Smooth muscle cell (in vitro differentiated cells): ENCODE measurements around the gene KRTAP10-1. TPM values are rescaled to one million over a fixed set of nuclear protein-coding genes. Genes with fewer than 3 reads are reported as not detected.
"Not testable (repeated sequence)": the region's sequence is repeated elsewhere in the genome, so short reads cannot be mapped to it uniquely, and the experiment has no call there.

Experiments used
- DNase-seq: peaks from one replicate; lab custom pipeline; 2025; ENCODE audit not compliant: unreplicated experiment; lab: John Stamatoyannopoulos, UW
- H2AFZ ChIP-seq: fragments of 200-600 bp; sonication (generic); 2 replicates; pipeline ENCODE4 v1.6.0; 2016; ENCODE audit warnings: antibody characterized with exemption, low read depth, mild to moderate bottlenecking
- H3F3A ChIP-seq: fragments of 200-600 bp; sonication (generic); 2 replicates; pipeline ENCODE4 v1.6.0; 2017; ENCODE audit warnings: antibody characterized with exemption, low read depth
- H3K27ac ChIP-seq: fragments of 200-600 bp; sonication (generic); 2 replicates; pipeline ENCODE4 v1.5.1; 2016; ENCODE audit warnings: low read depth, mild to moderate bottlenecking
- H3K27me3 ChIP-seq: fragments of 200-600 bp; sonication (generic); 2 replicates; pipeline ENCODE4 v1.6.1; 2016; ENCODE audit warnings: low read depth, mild to moderate bottlenecking
- H3K36me3 ChIP-seq: fragments of 200-600 bp; sonication (generic); 2 replicates; pipeline ENCODE4 v1.5.1; 2016; ENCODE audit warnings: low read depth
- H3K4me1 ChIP-seq: fragments of 200-600 bp; sonication (generic); 2 replicates; pipeline ENCODE4 v1.5.1; 2016; ENCODE audit warnings: low read depth
- H3K4me2 ChIP-seq: fragments of 200-600 bp; sonication (generic); 2 replicates; pipeline ENCODE4 v1.6.0; 2016; ENCODE audit warnings: mild to moderate bottlenecking
- H3K4me3 ChIP-seq: fragments of 200-600 bp; sonication (generic); 2 replicates; pipeline ENCODE4 v1.5.1; 2016; ENCODE audit warnings: mild to moderate bottlenecking
- H3K79me2 ChIP-seq: fragments of 200-600 bp; sonication (generic); 2 replicates; pipeline ENCODE4 v1.6.0; 2016; ENCODE audit warnings: low read depth, mild to moderate bottlenecking
- H3K9ac ChIP-seq: fragments of 200-600 bp; sonication (generic); 2 replicates; pipeline ENCODE4 v1.6.0; 2016; ENCODE audit warnings: low read depth
- H3K9me3 ChIP-seq: fragments of 200-600 bp; sonication (generic); replicated peaks from 2 replicates; pipeline ENCODE4 v1.5.1; 2016; ENCODE audit warnings: low read depth
- H4K20me1 ChIP-seq: fragments of 200-600 bp; sonication (generic); 2 replicates; pipeline ENCODE4 v1.6.0; 2016; ENCODE audit warnings: low read depth
- CTCF ChIP-seq: fragments of 200-600 bp; sonication (generic); IDR thresholded peaks from 2 replicates; pipeline ENCODE4 v1.5.1; 2017; ENCODE audit warnings: borderline replicate concordance, mild to moderate bottlenecking, antibody characterized with exemption; ENCODE audit not compliant: insufficient read depth, poor library complexity, severe bottlenecking
- WGBS: methylation state at CpG from one replicate; pipeline ENCODE4 v1.1.7; 2016; ENCODE audit warnings: low lambda C conversion rate; 5-methylcytosine and 5-hydroxymethylcytosine counted together
- polyA plus RNA-seq: library from polyadenylated mRNA; unstranded; fragments of >200 nt; fragmentation: Nextera tagmentation; extraction: Ambion mirVana; gene quantifications from 2 replicates; pipeline ENCODE4 v1.2.1, GENCODE V29; 2016
- total RNA-seq: library from RNA; depleted of rRNA; stranded (reverse); fragments of >200 nt; gene quantifications from 2 replicates; pipeline ENCODE4 v1.2.3, GENCODE V29; 2014

Gene KRTAP10-1
- total and polyA plus RNA-seq, 2 experiments from 2014 or later, result not detected

- DNase-seq, result no peak
- H3K27ac ChIP-seq, result no peak overlapping the region
- TF ChIP-seq CTCF, result no peak
- no peaks in the 10 kb centered on the region for H3K36me3 ChIP-seq
- no peak overlapping the region for H3K4me3 ChIP-seq
- H3F3A ChIP-seq, result no peaks in the 10 kb centered on the region
- H3K9ac ChIP-seq, result no peak overlapping the region
- H3K27me3 ChIP-seq, result no peaks in the 10 kb centered on the region
- H3K79me2 ChIP-seq, result no peaks in the 10 kb centered on the region
- no peak overlapping the region for H3K4me2 ChIP-seq
- no peaks in the 10 kb centered on the region for H3K4me1 ChIP-seq
- no peaks in the 10 kb centered on the region for H4K20me1 ChIP-seq
- H3K9me3 ChIP-seq, result peaks cover 8% of the 10 kb centered on the region
- H2AFZ ChIP-seq, result no peak overlapping the region
- WGBS, result 93% methylated on average over 20 of the region's 20 CpGs
Measured at GRCh38 chr21:44575307-44576024, 35.5 kb upstream of the KRTAP10-1 start.

GRCh38 chr21:44574457-44575306 lies 34.7 kb upstream of the KRTAP10-1 start:
- Histone ChIP-seq H2AFZ (no peak overlapping the region), H3K27me3 (no peaks in the 10 kb centered on the region), H3K27ac (no peak overlapping the region), H3K4me3 (no peak overlapping the region), H3F3A (no peaks in the 10 kb centered on the region), H4K20me1 (no peaks in the 10 kb centered on the region), H3K79me2 (no peaks in the 10 kb centered on the region), H3K36me3 (no peaks in the 10 kb centered on the region), H3K9ac (no peak overlapping the region), H3K9me3 (peaks cover 8% of the 10 kb centered on the region), H3K4me1 (no peaks in the 10 kb centered on the region), H3K4me2 (no peak overlapping the region)
- TF ChIP-seq CTCF, result no peak
- 83% methylated on average over 18 of the region's 21 CpGs for WGBS
- DNase-seq, result no peak

GRCh38 chr21:44573630-44574456 lies 33.8 kb upstream of the KRTAP10-1 start, which contains the start of gene KRTAP10-4:
Gene KRTAP10-4, plus strand, starts transcription at chr21:44573729. Its CDS starts 30 bp downstream, at chr21:44573759.
- not testable (repeated sequence) for H3K4me3 ChIP-seq, H3K79me2 ChIP-seq, DNase-seq, H3K4me1 ChIP-seq, H3K27ac ChIP-seq, H3K36me3 ChIP-seq, H3K9me3 ChIP-seq, H3K4me2 ChIP-seq, H4K20me1 ChIP-seq, H3K27me3 ChIP-seq, H3F3A ChIP-seq, H2AFZ ChIP-seq, H3K9ac ChIP-seq
- 85% methylated on average over 23 of the region's 25 CpGs for WGBS
